WTC11 (cell line): ENCODE results near the gene MIB2. TPM values are rescaled to one million over a fixed set of nuclear protein-coding genes. Genes with fewer than 3 reads are reported as not detected.

ENCODE experiments used
- ATAC-seq: fragments of 200-7000 bp; cut with Tn5 transposase; 2 replicates; pipeline ENCODE4 v1.10.0; 2021; ENCODE audit warnings: mild to moderate bottlenecking, moderate library complexity
- CTCF ChIA-PET: fragments of 300-600 bp; sonication (Branson Sonifier 250); formaldehyde crosslinking; loops from one replicate; lab custom pipeline; 2021; ENCODE audit warnings: antibody characterized with exemption; lab: Charles Lee
- POLR2A ChIA-PET: fragments of 350-600 bp; sonication (Branson Sonifier 250); formaldehyde crosslinking; loops from one replicate; lab custom pipeline; 2021; ENCODE audit warnings: antibody characterized with exemption; lab: Charles Lee
- DNase-seq: peaks from one replicate; pipeline ENCODE4 v3.0.0; 2021; ENCODE audit warnings: low spot score
- H3K27ac Mint-ChIP-seq: 2 replicates; pipeline ENCODE4 v1.8.0; 2021; ENCODE audit warnings: mixed read lengths
- H3K27me3 Mint-ChIP-seq: 2 replicates; pipeline ENCODE4 v1.8.0; 2021; ENCODE audit warnings: low read depth, mild to moderate bottlenecking, moderate library complexity, mixed read lengths
- H3K36me3 Mint-ChIP-seq: 2 replicates; pipeline ENCODE4 v1.8.0; 2021; ENCODE audit warnings: mixed read lengths
- H3K4me1 Mint-ChIP-seq: 2 replicates; pipeline ENCODE4 v1.8.0; 2022; ENCODE audit warnings: mixed read lengths
- H3K4me3 Mint-ChIP-seq: 2 replicates; pipeline ENCODE4 v1.8.0; 2021; ENCODE audit warnings: mild to moderate bottlenecking, moderate library complexity, mixed read lengths
- H3K9me3 Mint-ChIP-seq: 2 replicates; pipeline ENCODE4 v1.8.0; 2021; ENCODE audit warnings: mixed read lengths
- CREM ChIP-seq: sonication (generic); formaldehyde crosslinking; IDR thresholded peaks from 2 replicates; pipeline ENCODE4 v1.8.1; 2022; ENCODE audit warnings: mild to moderate bottlenecking, missing genetic modification reagents, moderate library complexity
- EMX1 ChIP-seq: fragments of 250-450 bp; sonication (Bioruptor Pico); IDR thresholded peaks from 2 replicates; pipeline ENCODE4 v1.8.0; 2021; ENCODE audit warnings: mild to moderate bottlenecking
- ETV6 ChIP-seq: sonication (generic); formaldehyde crosslinking; IDR thresholded peaks from 2 replicates; pipeline ENCODE4 v1.8.1; 2022; ENCODE audit warnings: mild to moderate bottlenecking, missing genetic modification reagents
- FOXJ3 ChIP-seq: sonication (generic); formaldehyde crosslinking; IDR thresholded peaks from 2 replicates; pipeline ENCODE4 v1.9.0; 2021; ENCODE audit warnings: missing genetic modification reagents, mild to moderate bottlenecking, borderline replicate concordance
- FOXK1 ChIP-seq: sonication (generic); formaldehyde crosslinking; IDR thresholded peaks from 2 replicates; pipeline ENCODE4 v1.8.0; 2022; ENCODE audit warnings: mild to moderate bottlenecking, moderate library complexity, missing genetic modification reagents
- FOXP1 ChIP-seq: sonication (generic); formaldehyde crosslinking; IDR thresholded peaks from 2 replicates; pipeline ENCODE4 v1.8.0; 2022; ENCODE audit warnings: missing genetic modification reagents, mild to moderate bottlenecking, moderate library complexity, borderline replicate concordance
- GRHL2 ChIP-seq: fragments of 250-450 bp; sonication (Bioruptor Pico); IDR thresholded peaks from 2 replicates; pipeline ENCODE4 v1.8.0; 2022; ENCODE audit warnings: mild to moderate bottlenecking, moderate library complexity; ENCODE audit not compliant: insufficient replicate concordance, severe bottlenecking
- IRF2 ChIP-seq: sonication (generic); formaldehyde crosslinking; IDR thresholded peaks from 2 replicates; pipeline ENCODE4 v1.8.0; 2022; ENCODE audit warnings: low read depth, missing genetic modification reagents, borderline replicate concordance
- JUN ChIP-seq: sonication (generic); formaldehyde crosslinking; IDR thresholded peaks from 2 replicates; pipeline ENCODE4 v1.8.0; 2023; ENCODE audit warnings: mild to moderate bottlenecking, missing genetic modification reagents
- OVOL2 ChIP-seq: fragments of 250-450 bp; sonication (Bioruptor Pico); IDR thresholded peaks from 2 replicates; pipeline ENCODE4 v1.9.0; 2021; ENCODE audit warnings: mild to moderate bottlenecking, borderline replicate concordance
- SMAD3 ChIP-seq: sonication (generic); formaldehyde crosslinking; IDR thresholded peaks from 2 replicates; pipeline ENCODE4 v1.8.0; 2022; ENCODE audit warnings: missing genetic modification reagents, mild to moderate bottlenecking, borderline replicate concordance
- ZNF232 ChIP-seq: sonication (generic); formaldehyde crosslinking; IDR thresholded peaks from 2 replicates; pipeline ENCODE4 v1.8.0; 2022; ENCODE audit warnings: mild to moderate bottlenecking, missing genetic modification reagents
- ZNF263 ChIP-seq: sonication (generic); formaldehyde crosslinking; IDR thresholded peaks from 2 replicates; pipeline ENCODE4 v1.8.1; 2022; ENCODE audit warnings: low read depth, mild to moderate bottlenecking, moderate library complexity, missing genetic modification reagents
- ZNF396 ChIP-seq: fragments of 250-450 bp; sonication (Bioruptor Pico); IDR thresholded peaks from 2 replicates; pipeline ENCODE4 v1.8.0; 2021; ENCODE audit warnings: mild to moderate bottlenecking, moderate library complexity, borderline replicate concordance
- ZNF416 ChIP-seq: fragments of 250-450 bp; sonication (Bioruptor Pico); IDR thresholded peaks from 2 replicates; pipeline ENCODE4 v1.9.0; 2021; ENCODE audit warnings: mild to moderate bottlenecking, inconsistent platforms
- ZNF671 ChIP-seq: fragments of 250-450 bp; sonication (Bioruptor Pico); IDR thresholded peaks from 2 replicates; pipeline ENCODE4 v1.8.0; 2021; ENCODE audit warnings: mild to moderate bottlenecking
- total RNA-seq: library from RNA; stranded (reverse); gene quantifications from 3 replicates; pipeline ENCODE4 v1.2.3, GENCODE V29; 2021
- TF ChIP-seq, protein P1 (sequence below): sonication (generic); formaldehyde crosslinking; IDR thresholded peaks from 2 replicates; pipeline ENCODE4 v1.8.1; 2023; ENCODE audit warnings: mild to moderate bottlenecking, missing genetic modification reagents, moderate library complexity
- TF ChIP-seq, protein P2 (sequence below): sonication (generic); formaldehyde crosslinking; IDR thresholded peaks from 2 replicates; pipeline ENCODE4 v1.8.0; 2023; ENCODE audit warnings: missing genetic modification reagents
- TF ChIP-seq, protein P3 (sequence below): sonication (generic); formaldehyde crosslinking; IDR thresholded peaks from 2 replicates; pipeline ENCODE4 v1.8.1; 2023; ENCODE audit warnings: mild to moderate bottlenecking, missing genetic modification reagents
- TF ChIP-seq, protein P4 (sequence below): fragments of 250-450 bp; sonication (Bioruptor Pico); IDR thresholded peaks from 2 replicates; pipeline ENCODE4 v2.1.2; 2022; ENCODE audit warnings: mild to moderate bottlenecking, moderate library complexity

The MIB2 gene
- total RNA-seq, 1 experiment from 2014 or later: 90.6 TPM

DNA sequence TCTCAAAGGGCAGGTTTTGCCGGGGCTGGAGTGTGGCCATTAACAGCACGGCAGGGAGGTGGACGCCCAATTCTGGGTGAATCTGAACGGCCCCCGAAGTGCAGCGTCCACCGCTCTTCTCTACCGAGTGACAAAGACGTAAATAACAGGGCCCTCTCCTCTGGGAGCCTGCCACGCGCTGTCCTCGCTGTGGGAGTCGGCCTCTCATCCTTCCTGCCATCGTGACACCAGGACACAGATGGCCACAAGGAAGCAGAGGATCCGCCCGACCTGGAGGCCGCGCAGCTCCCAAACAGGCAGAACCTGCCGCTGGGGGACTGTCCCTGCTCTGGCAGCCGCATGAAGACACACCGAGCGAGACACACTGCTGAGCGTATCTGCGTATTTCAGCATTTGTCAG, 55.6 kb downstream of the MIB2 start:
- DNase-seq: no peak
- H3K27ac Mint-ChIP-seq: no peak overlapping the region
- ChIA-PET POLR2A (no interaction called here), CTCF (no interaction called here)
- H3K9me3 Mint-ChIP-seq: no peaks in the 10 kb centered on the region
- H3K36me3 Mint-ChIP-seq: peaks cover 35% of the 10 kb centered on the region
- H3K27me3 Mint-ChIP-seq: no peaks in the 10 kb centered on the region
- TF ChIP-seq FOXP1 (CRISPR knock-in tag) (no peak), ZNF671 (CRISPR knock-in tag) (no peak), OVOL2 (CRISPR knock-in tag) (no peak), IRF2 (no peak), FOXK1 (CRISPR knock-in tag) (no peak), JUN (CRISPR knock-in tag) (no peak), EMX1 (CRISPR knock-in tag) (no peak), ZNF416 (no peak), ZNF232 (no peak), CREM (CRISPR knock-in tag) (no peak)
- TF ChIP-seq, protein P1, sequence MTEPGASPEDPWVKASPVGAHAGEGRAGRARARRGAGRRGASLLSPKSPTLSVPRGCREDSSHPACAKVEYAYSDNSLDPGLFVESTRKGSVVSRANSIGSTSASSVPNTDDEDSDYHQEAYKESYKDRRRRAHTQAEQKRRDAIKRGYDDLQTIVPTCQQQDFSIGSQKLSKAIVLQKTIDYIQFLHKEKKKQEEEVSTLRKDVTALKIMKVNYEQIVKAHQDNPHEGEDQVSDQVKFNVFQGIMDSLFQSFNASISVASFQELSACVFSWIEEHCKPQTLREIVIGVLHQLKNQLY: no peak
- TF ChIP-seq, protein P2, sequence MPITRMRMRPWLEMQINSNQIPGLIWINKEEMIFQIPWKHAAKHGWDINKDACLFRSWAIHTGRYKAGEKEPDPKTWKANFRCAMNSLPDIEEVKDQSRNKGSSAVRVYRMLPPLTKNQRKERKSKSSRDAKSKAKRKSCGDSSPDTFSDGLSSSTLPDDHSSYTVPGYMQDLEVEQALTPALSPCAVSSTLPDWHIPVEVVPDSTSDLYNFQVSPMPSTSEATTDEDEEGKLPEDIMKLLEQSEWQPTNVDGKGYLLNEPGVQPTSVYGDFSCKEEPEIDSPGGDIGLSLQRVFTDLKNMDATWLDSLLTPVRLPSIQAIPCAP (CRISPR knock-in tag): no peak
- TF ChIP-seq, protein P3, sequence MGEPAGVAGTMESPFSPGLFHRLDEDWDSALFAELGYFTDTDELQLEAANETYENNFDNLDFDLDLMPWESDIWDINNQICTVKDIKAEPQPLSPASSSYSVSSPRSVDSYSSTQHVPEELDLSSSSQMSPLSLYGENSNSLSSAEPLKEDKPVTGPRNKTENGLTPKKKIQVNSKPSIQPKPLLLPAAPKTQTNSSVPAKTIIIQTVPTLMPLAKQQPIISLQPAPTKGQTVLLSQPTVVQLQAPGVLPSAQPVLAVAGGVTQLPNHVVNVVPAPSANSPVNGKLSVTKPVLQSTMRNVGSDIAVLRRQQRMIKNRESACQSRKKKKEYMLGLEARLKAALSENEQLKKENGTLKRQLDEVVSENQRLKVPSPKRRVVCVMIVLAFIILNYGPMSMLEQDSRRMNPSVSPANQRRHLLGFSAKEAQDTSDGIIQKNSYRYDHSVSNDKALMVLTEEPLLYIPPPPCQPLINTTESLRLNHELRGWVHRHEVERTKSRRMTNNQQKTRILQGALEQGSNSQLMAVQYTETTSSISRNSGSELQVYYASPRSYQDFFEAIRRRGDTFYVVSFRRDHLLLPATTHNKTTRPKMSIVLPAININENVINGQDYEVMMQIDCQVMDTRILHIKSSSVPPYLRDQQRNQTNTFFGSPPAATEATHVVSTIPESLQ (CRISPR knock-in tag): no peak
- no peak overlapping the region for H3K4me3 Mint-ChIP-seq
- no peaks in the 10 kb centered on the region for H3K4me1 Mint-ChIP-seq
- ATAC-seq: no peak

DNA sequence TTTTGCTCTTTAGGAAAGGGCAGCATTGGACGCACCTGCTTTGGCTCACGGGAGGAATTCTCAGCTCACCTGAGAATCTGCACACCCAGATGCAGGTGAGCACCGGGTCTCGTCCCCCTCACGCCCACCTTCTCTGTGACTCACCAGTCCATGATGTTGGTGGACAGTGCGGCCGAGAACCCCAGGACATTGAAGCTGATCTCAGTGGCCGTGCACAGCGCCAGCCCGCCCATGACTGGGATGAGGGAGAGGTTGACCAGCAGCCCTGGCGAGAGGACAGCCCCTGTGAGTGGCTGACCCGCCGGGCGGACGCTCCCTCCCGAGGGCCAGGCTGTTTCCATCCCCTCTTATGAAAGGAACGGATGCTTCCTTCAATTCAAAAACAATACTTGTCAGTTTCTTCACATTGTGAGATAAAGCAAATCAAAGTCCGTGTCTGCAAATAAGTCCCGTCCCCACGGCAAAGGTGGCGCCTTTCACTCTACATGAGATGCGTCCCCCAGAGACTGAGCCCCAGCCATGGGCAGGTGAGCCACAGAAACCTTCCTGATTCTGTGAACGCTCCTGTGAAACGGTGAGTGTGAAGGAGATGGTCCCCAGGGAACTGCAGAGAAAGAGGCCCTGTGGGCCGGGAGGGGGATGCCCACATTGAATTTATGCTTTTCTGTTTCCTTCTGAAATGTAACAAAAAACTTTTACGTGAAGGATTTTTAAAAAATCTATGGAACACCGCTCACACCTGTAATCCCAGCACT, 56.2 kb downstream of the MIB2 start:
- POLR2A ChIA-PET: no interaction called here
- DNase-seq: no peak
- Mint-ChIP-seq H3K9me3 (no peaks in the 10 kb centered on the region), H3K4me1 (no peaks in the 10 kb centered on the region), H3K27ac (no peak overlapping the region), H3K36me3 (peaks cover 30% of the 10 kb centered on the region), H3K4me3 (no peak overlapping the region), H3K27me3 (no peaks in the 10 kb centered on the region)
- no peak for ATAC-seq
- CTCF ChIA-PET: no interaction called here
- TF ChIP-seq FOXJ3 (CRISPR knock-in tag) (no peak), SMAD3 (no peak), ZNF263 (CRISPR knock-in tag) (no peak), GRHL2 (CRISPR knock-in tag) (no peak), OVOL2 (CRISPR knock-in tag) (no peak), ZNF396 (CRISPR knock-in tag) (no peak), ETV6 (CRISPR knock-in tag) (no peak), EMX1 (CRISPR knock-in tag) (no peak)
- TF ChIP-seq, protein P4, sequence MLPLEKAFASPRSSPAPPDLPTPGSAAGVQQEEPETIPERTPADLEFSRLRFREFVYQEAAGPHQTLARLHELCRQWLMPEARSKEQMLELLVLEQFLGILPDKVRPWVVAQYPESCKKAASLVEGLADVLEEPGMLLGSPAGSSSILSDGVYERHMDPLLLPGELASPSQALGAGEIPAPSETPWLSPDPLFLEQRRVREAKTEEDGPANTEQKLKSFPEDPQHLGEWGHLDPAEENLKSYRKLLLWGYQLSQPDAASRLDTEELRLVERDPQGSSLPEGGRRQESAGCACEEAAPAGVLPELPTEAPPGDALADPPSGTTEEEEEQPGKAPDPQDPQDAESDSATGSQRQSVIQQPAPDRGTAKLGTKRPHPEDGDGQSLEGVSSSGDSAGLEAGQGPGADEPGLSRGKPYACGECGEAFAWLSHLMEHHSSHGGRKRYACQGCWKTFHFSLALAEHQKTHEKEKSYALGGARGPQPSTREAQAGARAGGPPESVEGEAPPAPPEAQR (CRISPR knock-in tag): no peak
